Measurements from ENCODE around the gene PARVB. TPM values are rescaled to one million over a fixed set of nuclear protein-coding genes. Genes with fewer than 3 reads are reported as not detected.

Gene PARVB
- total RNA-seq, 2 experiments from 2014 or later = 42.7 to 45.9 TPM

GRCh38 chr22:44194569-44194968 lies 170.5 kb downstream of the PARVB start:
- Mint-ChIP-seq H3K36me3 (ENCODE audit: low read depth) (peaks cover 29% of the 10 kb centered on the region), H3K4me3 (no peak overlapping the region), H3K27me3 (no peaks in the 10 kb centered on the region), H3K9me3 (ENCODE audit: low read depth) (no peaks in the 10 kb centered on the region), H3K4me1 (peaks cover 36% of the 10 kb centered on the region), H3K27ac (no peak overlapping the region)
- POLR2A ChIA-PET = no interaction called here
- intact Hi-C loops (cut with DNase I, micrococcal nuclease) = loop anchor here in 1 of 2 experiments (5.0 kb wide), 1 partner anchor 263 kb away; no protein-coding TSS in a partner anchor
- CTCF ChIA-PET = interaction anchor here (0.7 kb wide), 1 partner anchor 17 kb away, joined by 3 read pairs; no protein-coding TSS in a partner anchor
- DNase-seq (no peak), ATAC-seq (no peak)

GRCh38 chr22:44195189-44195871 lies 171.2 kb downstream of the PARVB start:
- Mint-ChIP-seq H3K36me3 (ENCODE audit: low read depth) (peaks cover 29% of the 10 kb centered on the region), H3K4me3 (no peak overlapping the region), H3K27me3 (no peaks in the 10 kb centered on the region), H3K4me1 (peaks cover 36% of the 10 kb centered on the region), H3K27ac (no peak overlapping the region), H3K9me3 (ENCODE audit: low read depth) (no peaks in the 10 kb centered on the region)
- ATAC-seq (no peak), DNase-seq (no peak)
- ChIA-PET CTCF (interaction anchor here (0.7 kb wide), 1 partner anchor 18 kb away, joined by 3 read pairs; no protein-coding TSS in a partner anchor), POLR2A (no interaction called here)
- intact Hi-C loops (cut with DNase I, micrococcal nuclease) = no loop called here

- ChIA-PET POLR2A (interaction anchor here (0.6 kb wide), 1 partner anchor 12 kb away, joined by 6 read pairs; no protein-coding TSS in a partner anchor), CTCF (no interaction called here)
- Mint-ChIP-seq H3K4me3 (no peak overlapping the region), H3K27ac (no peak overlapping the region), H3K9me3 (ENCODE audit: low read depth) (no peaks in the 10 kb centered on the region), H3K36me3 (ENCODE audit: low read depth) (peaks cover 29% of the 10 kb centered on the region), H3K27me3 (no peaks in the 10 kb centered on the region), H3K4me1 (peaks cover 32% of the 10 kb centered on the region)
- intact Hi-C loops (cut with DNase I, micrococcal nuclease) = no loop called here
- ATAC-seq (no peak), DNase-seq (no peak)
Observed at GRCh38 chr22:44196241-44196640, 172.1 kb downstream of the PARVB start.

DNA sequence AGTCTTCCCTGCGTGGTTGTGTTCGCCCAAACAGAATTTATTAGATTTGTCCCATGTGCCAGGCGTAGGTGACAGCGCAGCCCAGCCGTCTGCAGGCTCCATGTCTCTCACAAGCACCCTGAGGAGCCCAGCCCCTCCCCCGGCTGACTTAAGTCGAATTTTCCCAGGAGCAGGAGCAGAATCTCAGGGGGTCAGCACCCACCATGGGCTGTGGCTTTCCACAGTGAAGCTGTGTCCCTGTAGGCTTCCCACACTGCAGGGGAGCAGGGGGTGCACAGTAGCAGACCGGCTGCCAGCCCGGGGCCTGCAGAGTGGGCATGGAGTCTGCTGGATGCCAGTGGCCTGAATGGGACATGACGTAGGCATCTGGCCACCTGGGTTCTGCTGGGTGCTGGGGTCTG lies 172.6 kb downstream of the PARVB start:
- H3K36me3 Mint-ChIP-seq (ENCODE audit: low read depth) = peaks cover 29% of the 10 kb centered on the region

GRCh38 chr22:44197271-44197670 lies 173.2 kb downstream of the PARVB start:
- H3K27ac Mint-ChIP-seq = no peak overlapping the region
- intact Hi-C loops (cut with DNase I, micrococcal nuclease) = no loop called here
- H3K4me3 Mint-ChIP-seq = no peak overlapping the region
- ATAC-seq (no peak), DNase-seq (no peak)
- H3K27me3 Mint-ChIP-seq = no peaks in the 10 kb centered on the region
- H3K4me1 Mint-ChIP-seq = peaks cover 23% of the 10 kb centered on the region
- CTCF ChIA-PET = no interaction called here
- POLR2A ChIA-PET = no interaction called here
- H3K36me3 Mint-ChIP-seq (ENCODE audit: low read depth) = peaks cover 29% of the 10 kb centered on the region
- H3K9me3 Mint-ChIP-seq (ENCODE audit: low read depth) = no peaks in the 10 kb centered on the region

More for the DNA sequence above, 172.6 kb downstream of the PARVB start:
- no peak for ATAC-seq
- H3K4me1 Mint-ChIP-seq = peaks cover 28% of the 10 kb centered on the region
- ChIA-PET POLR2A (no interaction called here), CTCF (no interaction called here)
- no peak overlapping the region for H3K27ac Mint-ChIP-seq
- H3K4me3 Mint-ChIP-seq = no peak overlapping the region
- no peaks in the 10 kb centered on the region for H3K27me3 Mint-ChIP-seq
- intact Hi-C loops (cut with DNase I, micrococcal nuclease) = no loop called here
- H3K9me3 Mint-ChIP-seq (ENCODE audit: low read depth) = no peaks in the 10 kb centered on the region
- no peak for DNase-seq

DNA sequence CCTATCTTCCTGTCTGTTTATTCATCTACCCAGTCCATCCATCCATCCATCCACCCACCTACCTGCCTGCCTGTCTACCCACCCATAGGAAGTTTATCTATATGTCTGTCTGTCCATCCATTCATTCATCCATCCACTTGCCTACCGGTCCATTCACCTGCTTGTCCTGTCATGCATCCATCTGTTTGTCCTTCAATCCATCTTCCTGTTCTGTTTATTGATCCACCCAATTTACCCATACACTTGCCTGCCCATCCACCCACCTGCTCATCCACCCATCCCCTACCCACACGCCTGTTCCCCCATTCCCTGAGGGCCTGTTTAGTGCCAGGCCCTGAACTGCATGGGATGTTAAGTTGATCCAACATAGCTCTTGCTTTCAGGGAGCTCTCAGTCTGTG lies 175.1 kb downstream of the PARVB start:
- ChIA-PET CTCF (no interaction called here), POLR2A (no interaction called here)
- H3K9me3 Mint-ChIP-seq (ENCODE audit: low read depth) = no peaks in the 10 kb centered on the region
- no peaks in the 10 kb centered on the region for H3K27me3 Mint-ChIP-seq
- DNase-seq = no peak
- no peak overlapping the region for H3K4me3 Mint-ChIP-seq
- intact Hi-C loops (cut with DNase I, micrococcal nuclease) = no loop called here
- H3K4me1 Mint-ChIP-seq = peaks cover 7% of the 10 kb centered on the region
- H3K27ac Mint-ChIP-seq = no peak overlapping the region
- peaks cover 27% of the 10 kb centered on the region for H3K36me3 Mint-ChIP-seq (ENCODE audit: low read depth)
- no peak for ATAC-seq

GRCh38 chr22:44199866-44200265 lies 175.8 kb downstream of the PARVB start:
- no peaks in the 10 kb centered on the region for H3K4me1 Mint-ChIP-seq
- H3K36me3 Mint-ChIP-seq (ENCODE audit: low read depth) = peaks cover 20% of the 10 kb centered on the region
- H3K4me3 Mint-ChIP-seq = no peak overlapping the region
- intact Hi-C loops (cut with DNase I, micrococcal nuclease) = no loop called here
- DNase-seq (no peak), ATAC-seq (no peak)
- H3K9me3 Mint-ChIP-seq (ENCODE audit: low read depth) = no peaks in the 10 kb centered on the region
- H3K27me3 Mint-ChIP-seq = no peaks in the 10 kb centered on the region
- CTCF ChIA-PET = no interaction called here
- POLR2A ChIA-PET = no interaction called here
- no peak overlapping the region for H3K27ac Mint-ChIP-seq

GRCh38 chr22:44200451-44200850 lies 176.3 kb downstream of the PARVB start:
- ChIA-PET CTCF (no interaction called here), POLR2A (no interaction called here)
- DNase-seq (no peak), ATAC-seq (no peak)
- H3K4me1 Mint-ChIP-seq = no peaks in the 10 kb centered on the region
- H3K27ac Mint-ChIP-seq = no peak overlapping the region
- H3K36me3 Mint-ChIP-seq (ENCODE audit: low read depth) = peaks cover 20% of the 10 kb centered on the region
- intact Hi-C loops (cut with DNase I, micrococcal nuclease) = no loop called here
- H3K9me3 Mint-ChIP-seq (ENCODE audit: low read depth) = no peaks in the 10 kb centered on the region
- H3K4me3 Mint-ChIP-seq = no peak overlapping the region
- no peaks in the 10 kb centered on the region for H3K27me3 Mint-ChIP-seq

- Mint-ChIP-seq H3K27me3 (no peaks in the 10 kb centered on the region), H3K4me3 (no peak overlapping the region), H3K9me3 (ENCODE audit: low read depth) (no peaks in the 10 kb centered on the region), H3K4me1 (no peaks in the 10 kb centered on the region), H3K27ac (no peak overlapping the region), H3K36me3 (ENCODE audit: low read depth) (peaks cover 23% of the 10 kb centered on the region)
- no peak for ATAC-seq
- intact Hi-C loops (cut with DNase I, micrococcal nuclease) = no loop called here
- no peak for DNase-seq
- CTCF ChIA-PET = no interaction called here
- POLR2A ChIA-PET = no interaction called here
Observed at GRCh38 chr22:44200855-44201550, 176.9 kb downstream of the PARVB start.

DNA sequence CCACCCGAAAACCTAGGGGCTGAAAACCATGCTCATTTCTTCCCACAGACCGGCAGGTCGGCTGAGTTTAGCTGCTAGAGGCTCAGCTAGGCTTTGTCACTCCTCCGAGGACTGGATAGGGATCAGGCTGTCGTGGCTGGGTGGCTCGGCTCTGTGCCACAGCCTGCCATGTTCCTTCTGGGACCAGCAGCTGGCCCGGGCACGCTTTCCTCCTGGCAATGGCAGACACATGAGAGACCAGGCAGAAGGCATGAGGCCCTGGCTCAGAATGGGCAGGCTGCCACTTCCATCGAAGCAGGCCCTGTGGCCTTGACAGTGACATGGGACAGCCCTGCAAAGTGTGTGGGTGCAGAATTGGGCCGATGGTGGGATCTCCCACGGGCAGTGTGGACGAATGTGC lies 177.6 kb downstream of the PARVB start:
- H3K9me3 Mint-ChIP-seq (ENCODE audit: low read depth) = no peaks in the 10 kb centered on the region
- H3K4me1 Mint-ChIP-seq = no peaks in the 10 kb centered on the region
- ChIA-PET POLR2A (no interaction called here), CTCF (no interaction called here)
- no peak for ATAC-seq
- no peak overlapping the region for H3K4me3 Mint-ChIP-seq
- H3K36me3 Mint-ChIP-seq (ENCODE audit: low read depth) = peaks cover 23% of the 10 kb centered on the region
- no peaks in the 10 kb centered on the region for H3K27me3 Mint-ChIP-seq
- intact Hi-C loops (cut with DNase I, micrococcal nuclease) = no loop called here
- no peak overlapping the region for H3K27ac Mint-ChIP-seq
- no peak for DNase-seq

- CTCF ChIA-PET = no interaction called here
- no peak overlapping the region for H3K4me3 Mint-ChIP-seq
- POLR2A ChIA-PET = no interaction called here
- ATAC-seq = no peak
- H3K36me3 Mint-ChIP-seq (ENCODE audit: low read depth) = peaks cover 23% of the 10 kb centered on the region
- no peak overlapping the region for H3K27ac Mint-ChIP-seq
- no peak for DNase-seq
- no peaks in the 10 kb centered on the region for H3K27me3 Mint-ChIP-seq
- H3K4me1 Mint-ChIP-seq = no peaks in the 10 kb centered on the region
- intact Hi-C loops (cut with DNase I, micrococcal nuclease) = no loop called here
- H3K9me3 Mint-ChIP-seq (ENCODE audit: low read depth) = no peaks in the 10 kb centered on the region
Observed at GRCh38 chr22:44202261-44202789, 178.2 kb downstream of the PARVB start.

- ATAC-seq = no peak
- ChIA-PET POLR2A (no interaction called here), CTCF (no interaction called here)
- no peak for DNase-seq
- peaks cover 24% of the 10 kb centered on the region for H3K36me3 Mint-ChIP-seq (ENCODE audit: low read depth)
- H3K27me3 Mint-ChIP-seq = no peaks in the 10 kb centered on the region
- H3K4me1 Mint-ChIP-seq = no peaks in the 10 kb centered on the region
- H3K27ac Mint-ChIP-seq = no peak overlapping the region
- intact Hi-C loops (cut with DNase I, micrococcal nuclease) = no loop called here
- no peaks in the 10 kb centered on the region for H3K9me3 Mint-ChIP-seq (ENCODE audit: low read depth)
- no peak overlapping the region for H3K4me3 Mint-ChIP-seq
Observed at GRCh38 chr22:44203203-44203602, 179.1 kb downstream of the PARVB start.

All from activated CD4-positive, alpha-beta T cell treated with anti-CD3 and anti-CD28 coated beads for 36 hours (primary cell).